Subcutaneous abdominal adipose tissue (tissue), 5 donors: ENCODE results near the gene SARS1.

Experiments
- H3K27ac ChIP-seq: one replicate; pipeline ENCODE4 v1.7.0; 2013; ENCODE audit warnings: low read depth, mild to moderate bottlenecking, inconsistent platforms, low read length, moderate library complexity
- H3K27me3 ChIP-seq, 5 donors: one replicate each; pipeline ENCODE4 v1.7.0; 2013; ENCODE audit warnings: low read length in 5 of 5, inconsistent platforms in 1 of 5; ENCODE audit not compliant: control insufficient read depth in 5 of 5, insufficient read depth in 4 of 5
- H3K36me3 ChIP-seq, 5 donors: one replicate each; pipeline ENCODE4 v1.7.0; 2013; ENCODE audit warnings: low read length in 5 of 5; ENCODE audit not compliant: control insufficient read depth in 5 of 5, insufficient read depth in 5 of 5
- H3K4me1 ChIP-seq, 5 donors: one replicate each; pipeline ENCODE4 v1.7.0; 2013; ENCODE audit warnings: low read length in 5 of 5, mild to moderate bottlenecking in 3 of 5, moderate library complexity in 1 of 5; ENCODE audit not compliant: control insufficient read depth in 5 of 5, insufficient read depth in 5 of 5
- H3K4me3 ChIP-seq, 5 donors: one replicate each; pipeline ENCODE4 v1.7.0; 2013; ENCODE audit warnings: low read length in 5 of 5, low read depth in 1 of 5
- H3K9ac ChIP-seq, 5 donors: one replicate each; pipeline ENCODE4 v1.7.0; 2013; ENCODE audit warnings: low read length in 5 of 5, mild to moderate bottlenecking in 4 of 5, moderate library complexity in 3 of 5
- H3K9me3 ChIP-seq, 5 donors: one replicate each; pipeline ENCODE4 v1.7.0; 2013; ENCODE audit warnings: low read length in 5 of 5; ENCODE audit not compliant: control insufficient read depth in 5 of 5
- donor health status: healthy.
- donor health status: healthy.
- donor health status: healthy.
- donor health status: healthy.
- donor health status: healthy.

Gene SARS1

DNA sequence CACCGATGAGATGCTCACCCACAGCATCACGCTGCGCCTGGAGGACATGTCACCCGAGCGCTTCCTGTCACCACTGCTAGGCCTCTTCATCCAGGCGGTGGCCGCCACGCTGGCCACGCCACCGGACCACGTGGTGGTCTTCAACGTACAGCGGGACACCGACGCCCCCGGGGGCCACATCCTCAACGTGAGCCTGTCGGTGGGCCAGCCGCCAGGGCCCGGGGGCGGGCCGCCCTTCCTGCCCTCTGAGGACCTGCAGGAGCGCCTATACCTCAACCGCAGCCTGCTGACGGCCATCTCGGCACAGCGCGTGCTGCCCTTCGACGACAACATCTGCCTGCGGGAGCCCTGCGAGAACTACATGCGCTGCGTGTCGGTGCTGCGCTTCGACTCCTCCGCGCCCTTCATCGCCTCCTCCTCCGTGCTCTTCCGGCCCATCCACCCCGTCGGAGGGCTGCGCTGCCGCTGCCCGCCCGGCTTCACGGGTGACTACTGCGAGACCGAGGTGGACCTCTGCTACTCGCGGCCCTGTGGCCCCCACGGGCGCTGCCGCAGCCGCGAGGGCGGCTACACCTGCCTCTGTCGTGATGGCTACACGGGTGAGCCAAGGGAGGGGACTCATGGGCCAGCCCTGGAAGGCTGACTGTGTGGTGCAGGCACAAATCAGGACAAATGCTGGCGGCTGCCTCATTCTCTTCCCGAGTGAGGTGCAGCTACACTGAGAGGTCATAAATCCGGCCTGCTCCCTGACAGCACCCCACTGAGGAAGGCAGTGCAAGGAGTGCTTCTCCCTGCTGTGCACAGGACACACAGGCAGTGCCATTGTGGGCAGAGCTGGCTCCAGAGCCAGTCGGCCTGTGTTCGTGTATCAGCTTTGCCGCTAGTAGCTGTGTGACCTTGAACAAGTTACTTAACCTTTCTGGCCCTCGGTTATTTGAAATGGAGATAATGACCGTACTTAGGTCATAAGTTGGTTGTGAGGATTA lies 45.1 kb downstream of the SARS1 start:
- no peak overlapping the region for H3K27ac ChIP-seq
- H3K9me3 ChIP-seq, result no peaks in the 10 kb centered on the region
- H3K36me3 ChIP-seq, result peaks cover 0 to 4% (median 0%) of the 10 kb centered on the region in 5 donors
- H3K4me3 ChIP-seq, result no peak overlapping the region
- no peak overlapping the region for H3K9ac ChIP-seq
- peaks cover 0 to 3% (median 0%) of the 10 kb centered on the region in 5 donors for H3K27me3 ChIP-seq
- H3K4me1 ChIP-seq, result peaks cover 0 to 21% (median 16%) of the 10 kb centered on the region in 5 donors

DNA sequence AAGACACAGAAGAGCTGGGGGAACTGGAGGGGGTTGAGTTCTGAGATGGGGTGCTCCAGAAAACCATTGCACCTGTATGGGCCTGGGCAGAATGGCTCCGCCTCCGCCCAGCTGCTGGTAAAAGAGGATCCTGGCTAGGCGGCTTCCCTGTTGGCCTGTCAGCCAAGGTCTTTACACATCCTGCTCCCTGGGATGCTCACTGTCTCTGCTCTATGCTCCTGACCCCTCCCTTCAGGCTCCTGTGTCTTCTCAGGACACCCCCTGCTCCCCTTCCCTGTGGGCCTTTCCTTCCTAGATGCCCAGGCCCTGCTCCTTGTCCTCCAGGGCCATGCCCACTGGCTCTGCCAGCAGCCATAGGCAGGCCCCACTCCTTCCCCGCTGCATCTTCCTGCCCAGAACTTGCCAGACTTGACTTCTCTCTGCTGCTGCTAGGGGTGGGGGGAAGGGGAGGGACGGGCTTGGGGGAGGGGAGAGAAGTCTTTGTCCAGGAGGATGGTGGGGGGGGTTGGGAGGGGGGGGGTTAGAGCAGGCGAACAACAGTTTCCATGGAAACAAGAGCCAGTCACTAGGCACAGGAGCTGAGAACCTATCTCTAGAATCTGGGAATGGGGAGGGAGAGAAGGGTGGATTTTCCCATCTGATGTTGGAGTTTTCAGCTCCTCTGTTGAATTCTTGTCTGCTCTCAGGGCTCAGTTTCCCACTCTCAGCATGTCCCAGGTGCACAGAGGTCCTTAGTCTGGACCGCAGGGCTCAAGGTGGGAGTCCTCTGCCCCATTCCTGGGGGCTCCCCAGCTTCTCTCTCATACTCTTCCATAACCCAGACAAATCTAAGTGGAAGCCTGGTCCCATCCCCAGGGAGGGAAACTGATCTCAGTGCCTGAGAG lies 46.2 kb downstream of the SARS1 start:
- Histone ChIP-seq H3K9me3 (no peaks in the 10 kb centered on the region), H3K27ac (no peak overlapping the region), H3K36me3 (peaks cover 0 to 4% (median 0%) of the 10 kb centered on the region in 5 donors), H3K9ac (no peak overlapping the region), H3K27me3 (peaks cover 0 to 3% (median 0%) of the 10 kb centered on the region in 5 donors), H3K4me3 (no peak overlapping the region), H3K4me1 (peaks cover 0 to 11% (median 6%) of the 10 kb centered on the region in 5 donors)

DNA sequence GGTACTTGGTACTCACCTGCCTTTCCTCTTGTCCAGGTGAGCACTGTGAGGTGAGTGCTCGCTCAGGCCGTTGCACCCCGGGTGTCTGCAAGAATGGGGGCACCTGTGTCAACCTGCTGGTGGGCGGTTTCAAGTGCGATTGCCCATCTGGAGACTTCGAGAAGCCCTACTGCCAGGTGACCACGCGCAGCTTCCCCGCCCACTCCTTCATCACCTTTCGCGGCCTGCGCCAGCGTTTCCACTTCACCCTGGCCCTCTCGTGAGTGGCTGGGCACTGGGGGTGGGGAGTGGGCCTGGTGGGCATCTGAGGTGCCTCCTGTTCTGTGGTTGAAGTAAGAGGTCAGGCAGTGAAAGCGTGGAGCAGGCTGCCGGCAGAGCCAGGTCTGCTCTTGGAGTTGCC lies 47.3 kb downstream of the SARS1 start:
- H3K27ac ChIP-seq, result no peak overlapping the region
- H3K9ac ChIP-seq, result no peak overlapping the region
- peaks cover 0 to 4% (median 0%) of the 10 kb centered on the region in 5 donors for H3K36me3 ChIP-seq
- H3K9me3 ChIP-seq, result no peaks in the 10 kb centered on the region
- no peak overlapping the region for H3K4me3 ChIP-seq
- no peaks in the 10 kb centered on the region for H3K27me3 ChIP-seq
- peaks cover 0 to 9% (median 5%) of the 10 kb centered on the region in 5 donors for H3K4me1 ChIP-seq

DNA sequence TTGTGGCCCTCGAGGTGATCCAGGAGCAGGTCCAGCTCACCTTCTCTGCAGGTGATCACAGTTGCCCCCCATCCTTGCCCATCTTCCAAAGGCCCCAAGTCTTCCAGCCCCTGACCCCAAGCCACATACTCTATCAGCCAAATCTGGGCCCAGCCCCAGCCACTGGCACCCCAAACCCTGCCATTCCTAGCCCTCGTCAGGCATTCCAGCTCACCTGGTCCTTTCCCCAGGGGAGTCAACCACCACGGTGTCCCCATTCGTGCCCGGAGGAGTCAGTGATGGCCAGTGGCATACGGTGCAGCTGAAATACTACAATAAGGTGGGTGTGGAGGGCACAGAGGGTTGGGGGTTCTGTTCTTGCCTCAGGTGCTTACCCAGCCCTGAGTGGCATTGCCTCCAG lies 47.9 kb downstream of the SARS1 start:
- Histone ChIP-seq H3K27ac (no peak overlapping the region), H3K36me3 (peaks cover 0 to 4% (median 0%) of the 10 kb centered on the region in 5 donors), H3K4me3 (no peak overlapping the region), H3K9ac (no peak overlapping the region), H3K9me3 (no peaks in the 10 kb centered on the region), H3K27me3 (no peaks in the 10 kb centered on the region), H3K4me1 (peaks cover 0 to 9% (median 5%) of the 10 kb centered on the region in 5 donors)

DNA sequence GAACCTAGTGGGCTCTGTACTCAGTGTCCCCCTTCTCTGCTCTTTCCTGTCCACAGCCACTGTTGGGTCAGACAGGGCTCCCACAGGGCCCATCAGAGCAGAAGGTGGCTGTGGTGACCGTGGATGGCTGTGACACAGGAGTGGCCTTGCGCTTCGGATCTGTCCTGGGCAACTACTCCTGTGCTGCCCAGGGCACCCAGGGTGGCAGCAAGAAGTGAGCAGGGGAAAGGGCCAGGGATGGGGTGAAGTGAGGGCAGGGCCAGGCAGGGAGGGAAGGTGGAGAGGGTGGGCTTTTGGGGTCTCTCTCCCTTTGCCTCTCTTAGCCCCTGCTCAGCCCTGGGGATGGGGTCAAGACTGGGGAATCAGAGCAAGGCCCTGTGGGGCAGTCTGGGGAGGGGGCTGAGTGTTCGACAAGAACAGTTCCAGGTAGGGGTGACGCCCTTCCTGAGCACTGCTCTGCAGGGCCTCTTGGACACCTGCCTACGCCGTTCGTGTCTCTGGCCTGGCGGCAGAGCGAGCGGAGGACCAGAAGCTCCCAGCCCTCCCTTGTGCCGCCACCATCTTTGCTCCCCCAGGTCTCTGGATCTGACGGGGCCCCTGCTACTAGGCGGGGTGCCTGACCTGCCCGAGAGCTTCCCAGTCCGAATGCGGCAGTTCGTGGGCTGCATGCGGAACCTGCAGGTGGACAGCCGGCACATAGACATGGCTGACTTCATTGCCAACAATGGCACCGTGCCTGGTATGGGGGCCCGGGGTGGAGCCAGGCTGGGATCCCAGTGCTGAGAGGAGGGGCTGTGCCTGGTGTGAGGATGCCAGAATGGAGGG lies 48.7 kb downstream of the SARS1 start:
- Histone ChIP-seq H3K27ac (no peak overlapping the region), H3K4me3 (no peak overlapping the region)

DNA sequence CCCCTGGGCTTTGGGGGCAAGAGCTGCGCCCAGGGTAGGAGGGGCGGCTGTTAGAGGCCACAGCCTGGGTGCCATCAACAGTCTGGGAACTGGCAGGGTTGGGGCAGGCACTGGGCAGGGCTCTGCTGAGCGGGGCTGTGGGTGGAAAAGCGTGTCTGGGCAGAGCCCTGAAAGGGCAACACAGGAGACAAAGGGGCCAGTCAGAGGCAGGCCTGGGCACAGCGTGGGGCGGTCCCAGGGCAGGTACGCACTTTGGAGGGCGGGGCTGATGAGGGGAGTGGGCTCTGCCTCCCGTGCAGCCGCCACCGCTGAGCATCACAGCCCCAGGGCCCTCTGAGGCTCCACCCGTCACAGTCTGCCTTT lies 49.5 kb downstream of the SARS1 start:
- Histone ChIP-seq H3K27ac (no peak overlapping the region), H3K4me1 (peaks cover 0 to 9% (median 5%) of the 10 kb centered on the region in 5 donors), H3K36me3 (peaks cover 0 to 4% (median 0%) of the 10 kb centered on the region in 5 donors), H3K4me3 (no peak overlapping the region), H3K9ac (no peak overlapping the region), H3K9me3 (no peaks in the 10 kb centered on the region), H3K27me3 (no peaks in the 10 kb centered on the region)

More for the DNA sequence above, 48.7 kb downstream of the SARS1 start:
- Histone ChIP-seq H3K36me3 (peaks cover 0 to 4% (median 0%) of the 10 kb centered on the region in 5 donors), H3K27me3 (no peaks in the 10 kb centered on the region), H3K9me3 (no peaks in the 10 kb centered on the region), H3K9ac (no peak overlapping the region), H3K4me1 (peaks cover 0 to 9% (median 5%) of the 10 kb centered on the region in 5 donors)

DNA sequence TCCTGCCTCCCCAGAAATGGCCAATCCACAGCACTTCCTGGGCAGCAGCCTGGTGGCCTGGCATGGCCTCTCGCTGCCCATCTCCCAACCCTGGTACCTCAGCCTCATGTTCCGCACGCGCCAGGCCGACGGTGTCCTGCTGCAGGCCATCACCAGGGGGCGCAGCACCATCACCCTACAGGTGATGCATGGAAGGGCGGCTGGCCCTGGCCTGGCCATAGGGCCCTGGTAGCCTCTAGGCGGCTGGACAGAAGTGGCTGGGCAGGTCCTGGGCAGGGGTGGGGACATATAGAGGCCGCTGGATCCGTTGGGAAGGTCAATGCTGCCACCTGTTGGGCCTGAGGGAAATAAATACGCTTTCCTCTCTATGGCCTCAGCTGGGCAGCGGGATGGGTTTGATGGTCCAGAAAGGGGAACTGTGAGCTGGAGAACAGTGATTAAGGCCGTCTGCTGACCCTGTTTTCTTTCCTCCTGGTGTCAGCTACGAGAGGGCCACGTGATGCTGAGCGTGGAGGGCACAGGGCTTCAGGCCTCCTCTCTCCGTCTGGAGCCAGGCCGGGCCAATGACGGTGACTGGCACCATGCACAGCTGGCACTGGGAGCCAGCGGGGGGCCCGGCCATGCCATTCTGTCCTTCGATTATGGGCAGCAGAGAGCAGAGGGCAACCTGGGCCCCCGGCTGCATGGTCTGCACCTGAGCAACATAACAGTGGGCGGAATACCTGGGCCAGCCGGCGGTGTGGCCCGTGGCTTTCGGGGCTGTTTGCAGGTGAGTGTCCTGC lies 50.1 kb downstream of the SARS1 start:
- Histone ChIP-seq H3K9me3 (no peaks in the 10 kb centered on the region), H3K9ac (no peak overlapping the region), H3K4me3 (no peak overlapping the region), H3K27ac (no peak overlapping the region), H3K36me3 (peaks cover 0 to 3% (median 0%) of the 10 kb centered on the region in 5 donors), H3K4me1 (peaks cover 0 to 9% (median 5%) of the 10 kb centered on the region in 5 donors), H3K27me3 (no peaks in the 10 kb centered on the region)

DNA sequence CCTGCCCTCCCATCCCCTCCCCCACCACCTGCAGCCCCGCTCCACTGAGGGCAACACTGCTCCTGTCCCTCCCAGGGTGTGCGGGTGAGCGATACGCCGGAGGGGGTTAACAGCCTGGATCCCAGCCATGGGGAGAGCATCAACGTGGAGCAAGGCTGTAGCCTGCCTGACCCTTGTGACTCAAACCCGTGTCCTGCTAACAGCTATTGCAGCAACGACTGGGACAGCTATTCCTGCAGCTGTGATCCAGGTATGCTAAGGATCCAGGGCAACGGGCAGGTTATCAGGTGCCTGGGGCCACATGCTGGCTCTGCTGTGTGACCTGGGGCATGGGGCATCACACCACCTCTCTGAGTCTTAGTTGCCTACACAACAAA lies 50.6 kb downstream of the SARS1 start:
- Histone ChIP-seq H3K27me3 (no peaks in the 10 kb centered on the region), H3K4me3 (no peak overlapping the region), H3K4me1 (peaks cover 0 to 9% (median 5%) of the 10 kb centered on the region in 5 donors), H3K27ac (no peak overlapping the region), H3K9ac (no peak overlapping the region), H3K9me3 (no peaks in the 10 kb centered on the region), H3K36me3 (peaks cover 0 to 2% (median 0%) of the 10 kb centered on the region in 5 donors)

DNA sequence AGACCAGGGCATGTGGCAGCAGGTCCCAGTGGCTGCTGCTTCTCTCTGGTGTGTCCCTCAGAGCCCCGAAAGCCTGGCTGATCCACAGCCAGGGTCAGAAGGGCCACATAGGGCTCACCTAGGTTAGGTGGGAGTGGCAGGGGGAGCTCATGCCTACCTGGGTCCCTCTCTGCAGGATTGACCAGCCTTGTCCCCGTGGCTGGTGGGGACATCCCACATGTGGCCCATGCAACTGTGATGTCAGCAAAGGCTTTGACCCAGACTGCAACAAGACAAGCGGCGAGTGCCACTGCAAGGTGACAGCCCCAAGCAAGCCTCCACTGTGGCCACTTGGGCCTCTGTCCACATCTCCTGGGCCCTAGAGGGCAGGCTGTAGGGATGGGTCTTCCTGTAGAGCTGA lies 51.3 kb downstream of the SARS1 start:
- no peaks in the 10 kb centered on the region for H3K27me3 ChIP-seq
- H3K4me1 ChIP-seq, result peaks cover 0 to 9% (median 5%) of the 10 kb centered on the region in 5 donors
- no peaks in the 10 kb centered on the region for H3K9me3 ChIP-seq
- no peak overlapping the region for H3K9ac ChIP-seq
- no peak overlapping the region for H3K27ac ChIP-seq
- no peak overlapping the region for H3K4me3 ChIP-seq
- peaks cover 0 to 5% (median 0%) of the 10 kb centered on the region in 5 donors for H3K36me3 ChIP-seq
